ENCODE measurements around the gene ZFYVE26.

ZFYVE26 gene

GRCh38 chr14:67816326-67817002, at the start of gene ZFYVE26:
TSS of gene ZFYVE26 (minus strand) at chr14:67816590. CDS start at chr14:67815963, 627 bp downstream.
- H3K27me3 Mint-ChIP-seq = no peaks in the 10 kb centered on the region
- H3K27ac Mint-ChIP-seq = peak within 1 kb of the TSS; percentile 91 to 98
- H3K9me3 Mint-ChIP-seq = no peaks in the 10 kb centered on the region
- H3K4me1 Mint-ChIP-seq = peaks cover 47% of the 10 kb centered on the region
- peak within 1 kb of the TSS; percentile 88 to 94 for H3K4me3 Mint-ChIP-seq
- ATAC-seq = peak; percentile 93
- peak; percentile 80 to 91 for DNase-seq

- ATAC-seq = no peak
- H3K9me3 Mint-ChIP-seq = peaks cover 0 to 10% of the 10 kb centered on the region in 2 donors
- peaks cover 8% of the 10 kb centered on the region for H3K4me1 Mint-ChIP-seq
- H3K27ac Mint-ChIP-seq = no peak overlapping the region
- no peak for DNase-seq
- no peaks in the 10 kb centered on the region for H3K27me3 Mint-ChIP-seq
- no peak overlapping the region for H3K4me3 Mint-ChIP-seq
Measured at GRCh38 chr14:67863223-67863622, 46.8 kb upstream of the ZFYVE26 start.

GRCh38 chr14:67859169-67859749, 42.9 kb upstream of the ZFYVE26 start:
- ATAC-seq = no peak
- Mint-ChIP-seq H3K9me3 (no peaks in the 10 kb centered on the region), H3K27me3 (no peaks in the 10 kb centered on the region), H3K4me1 (peaks cover 8% of the 10 kb centered on the region), H3K4me3 (no peak overlapping the region), H3K27ac (no peak overlapping the region)
- DNase-seq = no peak

GRCh38 chr14:67857778-67858350, 41.5 kb upstream of the ZFYVE26 start:
- Mint-ChIP-seq H3K27me3 (no peaks in the 10 kb centered on the region), H3K9me3 (no peaks in the 10 kb centered on the region), H3K4me1 (peaks cover 8% of the 10 kb centered on the region), H3K27ac (no peak overlapping the region), H3K4me3 (no peak overlapping the region)
- no peak for DNase-seq
- ATAC-seq = no peak

GRCh38 chr14:67856827-67857226, 40.4 kb upstream of the ZFYVE26 start:
- H3K27me3 Mint-ChIP-seq = no peaks in the 10 kb centered on the region
- H3K4me3 Mint-ChIP-seq = no peak overlapping the region
- no peak for ATAC-seq
- H3K27ac Mint-ChIP-seq = no peak overlapping the region
- H3K4me1 Mint-ChIP-seq = peaks cover 8% of the 10 kb centered on the region
- no peaks in the 10 kb centered on the region for H3K9me3 Mint-ChIP-seq
- DNase-seq = no peak

GRCh38 chr14:67853715-67854114, 37.3 kb upstream of the ZFYVE26 start:
- Mint-ChIP-seq H3K27me3 (no peaks in the 10 kb centered on the region), H3K9me3 (peaks cover under 1 to 3% of the 10 kb centered on the region in 2 donors), H3K4me3 (no peak overlapping the region), H3K4me1 (peaks cover 11% of the 10 kb centered on the region), H3K27ac (no peak overlapping the region)
- DNase-seq = no peak
- no peak for ATAC-seq

- no peak overlapping the region for H3K4me3 Mint-ChIP-seq
- peaks cover 11% of the 10 kb centered on the region for H3K4me1 Mint-ChIP-seq
- H3K9me3 Mint-ChIP-seq = peaks cover 6 to 9% of the 10 kb centered on the region in 2 donors
- no peak overlapping the region for H3K27ac Mint-ChIP-seq
- DNase-seq (no peak), ATAC-seq (no peak)
- H3K27me3 Mint-ChIP-seq = no peaks in the 10 kb centered on the region
Measured at GRCh38 chr14:67852926-67853604, 36.7 kb upstream of the ZFYVE26 start.

- Mint-ChIP-seq H3K9me3 (peaks cover 14 to 21% of the 10 kb centered on the region in 2 donors), H3K27me3 (no peaks in the 10 kb centered on the region), H3K4me3 (no peak overlapping the region), H3K27ac (no peak overlapping the region), H3K4me1 (peaks cover 11% of the 10 kb centered on the region)
- ATAC-seq (no peak), DNase-seq (no peak)
Measured at GRCh38 chr14:67851785-67852410, 35.5 kb upstream of the ZFYVE26 start.

- no peak overlapping the region for H3K27ac Mint-ChIP-seq
- DNase-seq = no peak
- ATAC-seq = no peak
- H3K9me3 Mint-ChIP-seq = peaks cover 20 to 33% of the 10 kb centered on the region in 2 donors
- peaks cover 11% of the 10 kb centered on the region for H3K4me1 Mint-ChIP-seq
- H3K4me3 Mint-ChIP-seq = no peak overlapping the region
- no peaks in the 10 kb centered on the region for H3K27me3 Mint-ChIP-seq
Measured at GRCh38 chr14:67850066-67850830, 33.9 kb upstream of the ZFYVE26 start.

- Mint-ChIP-seq H3K4me1 (peaks cover 17% of the 10 kb centered on the region), H3K4me3 (no peak overlapping the region), H3K27me3 (no peaks in the 10 kb centered on the region), H3K9me3 (peaks cover 20 to 33% of the 10 kb centered on the region in 2 donors), H3K27ac (peak overlapping the region in 1 of 2 donors; percentile 36)
- no peak for DNase-seq
- no peak for ATAC-seq
Measured at GRCh38 chr14:67846029-67846610, 29.7 kb upstream of the ZFYVE26 start.

- DNase-seq (peak; percentile 30 to 47), ATAC-seq (no peak)
- no peaks in the 10 kb centered on the region for H3K27me3 Mint-ChIP-seq
- no peaks in the 10 kb centered on the region for H3K9me3 Mint-ChIP-seq
- no peak overlapping the region for H3K27ac Mint-ChIP-seq
- no peaks in the 10 kb centered on the region for H3K4me1 Mint-ChIP-seq
- no peak overlapping the region for H3K4me3 Mint-ChIP-seq
Measured at GRCh38 chr14:67837011-67837624, 20.7 kb upstream of the ZFYVE26 start.

- no peaks in the 10 kb centered on the region for H3K4me1 Mint-ChIP-seq
- H3K4me3 Mint-ChIP-seq = no peak overlapping the region
- no peak overlapping the region for H3K27ac Mint-ChIP-seq
- no peaks in the 10 kb centered on the region for H3K9me3 Mint-ChIP-seq
- H3K27me3 Mint-ChIP-seq = no peaks in the 10 kb centered on the region
- no peak for ATAC-seq
- no peak for DNase-seq
Measured at GRCh38 chr14:67835596-67835995, 19.2 kb upstream of the ZFYVE26 start.

GRCh38 chr14:67833403-67833802, 17.0 kb upstream of the ZFYVE26 start:
- peaks cover 0 to 3% of the 10 kb centered on the region in 2 donors for H3K9me3 Mint-ChIP-seq
- H3K4me1 Mint-ChIP-seq = no peaks in the 10 kb centered on the region
- H3K27me3 Mint-ChIP-seq = no peaks in the 10 kb centered on the region
- no peak for DNase-seq
- ATAC-seq = no peak
- H3K27ac Mint-ChIP-seq = no peak overlapping the region
- no peak overlapping the region for H3K4me3 Mint-ChIP-seq

GRCh38 chr14:67831113-67831512, 14.7 kb upstream of the ZFYVE26 start:
- Mint-ChIP-seq H3K27me3 (no peaks in the 10 kb centered on the region), H3K4me1 (no peaks in the 10 kb centered on the region), H3K4me3 (no peak overlapping the region), H3K27ac (no peak overlapping the region), H3K9me3 (peaks cover 0 to 4% of the 10 kb centered on the region in 2 donors)
- no peak for ATAC-seq
- DNase-seq = no peak
